NCI-H69 (cell line): ENCODE measurements around the gene ASB8.

Source experiments
- DNase-seq: peaks from one replicate; lab custom pipeline; 2025; lab: John Stamatoyannopoulos, UW

The ASB8 gene, protein sequence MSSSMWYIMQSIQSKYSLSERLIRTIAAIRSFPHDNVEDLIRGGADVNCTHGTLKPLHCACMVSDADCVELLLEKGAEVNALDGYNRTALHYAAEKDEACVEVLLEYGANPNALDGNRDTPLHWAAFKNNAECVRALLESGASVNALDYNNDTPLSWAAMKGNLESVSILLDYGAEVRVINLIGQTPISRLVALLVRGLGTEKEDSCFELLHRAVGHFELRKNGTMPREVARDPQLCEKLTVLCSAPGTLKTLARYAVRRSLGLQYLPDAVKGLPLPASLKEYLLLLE

DNA sequence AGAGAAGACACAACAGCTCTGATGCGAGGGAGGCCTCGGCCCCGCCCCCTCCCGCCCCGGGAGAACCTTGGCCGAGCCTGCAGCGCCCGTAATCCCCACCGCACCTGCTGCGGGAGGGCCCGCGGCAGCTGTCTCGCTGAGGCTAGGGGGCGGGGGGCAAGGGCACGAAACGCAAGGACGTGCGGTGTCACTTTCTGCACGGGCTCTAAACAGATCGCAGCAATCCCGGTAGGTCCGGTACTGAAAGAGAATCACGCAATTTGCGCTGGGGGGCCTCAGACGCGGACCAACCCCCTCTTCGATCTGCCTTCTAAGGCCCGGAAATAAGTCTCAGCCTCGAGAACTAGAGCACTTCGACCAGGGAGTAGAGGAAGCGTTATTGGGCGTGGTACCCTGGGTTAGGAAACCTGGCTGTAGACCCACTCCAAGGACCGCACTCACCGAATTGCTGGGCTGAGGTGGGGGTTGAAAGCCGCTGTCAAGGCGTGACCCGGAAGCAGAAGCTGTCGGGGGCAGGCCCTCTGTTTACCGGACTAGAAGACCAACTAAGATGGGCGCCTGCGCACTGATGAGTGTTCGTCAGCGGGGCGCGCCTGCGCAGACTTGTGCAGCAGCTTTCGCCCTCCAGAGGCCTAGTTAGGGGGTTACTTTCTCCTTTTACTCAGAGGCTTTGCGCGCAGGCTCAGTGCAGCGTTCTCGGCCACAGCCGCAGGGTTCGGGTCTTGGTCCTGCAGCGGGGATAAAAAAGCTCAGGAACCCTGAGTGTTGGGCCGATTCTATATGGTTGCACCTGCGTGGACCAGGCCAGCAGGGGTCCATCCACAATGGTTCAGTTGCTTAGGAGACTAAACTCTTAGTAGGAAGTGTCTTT, at the start of gene ASB8:
ASB8 (minus strand) TSS at position 498 of the 871 bp plus-strand sequence. CDS start 4,019 bp downstream, outside the sequence.
- peak; percentile 99 for DNase-seq

DNA sequence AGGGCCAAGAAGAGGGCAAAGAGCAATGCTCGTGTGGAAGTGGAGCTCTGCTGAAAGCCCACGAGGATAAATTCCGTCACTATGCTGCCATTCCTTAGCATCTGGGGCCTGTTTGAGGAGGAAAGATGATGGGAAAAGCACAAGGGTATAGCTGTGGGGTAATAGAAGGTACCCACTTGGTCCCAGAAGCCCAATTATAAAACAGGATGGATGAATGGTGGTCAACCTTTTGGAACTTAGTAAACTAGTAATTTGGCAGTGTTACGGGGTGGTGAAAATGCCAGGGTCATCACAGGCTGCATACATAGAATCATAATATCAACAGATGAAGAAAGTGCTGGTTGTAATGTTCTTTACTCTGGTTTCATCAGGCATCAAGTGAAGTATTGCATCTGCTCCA, 45.9 kb upstream of the ASB8 start, which contains the start of gene OR10AD1:
OR10AD1 (minus strand) TSS at position 101 of the 400 bp plus-strand sequence; CDS start at position 101, 0 bp downstream.
- DNase-seq: no peak

DNA sequence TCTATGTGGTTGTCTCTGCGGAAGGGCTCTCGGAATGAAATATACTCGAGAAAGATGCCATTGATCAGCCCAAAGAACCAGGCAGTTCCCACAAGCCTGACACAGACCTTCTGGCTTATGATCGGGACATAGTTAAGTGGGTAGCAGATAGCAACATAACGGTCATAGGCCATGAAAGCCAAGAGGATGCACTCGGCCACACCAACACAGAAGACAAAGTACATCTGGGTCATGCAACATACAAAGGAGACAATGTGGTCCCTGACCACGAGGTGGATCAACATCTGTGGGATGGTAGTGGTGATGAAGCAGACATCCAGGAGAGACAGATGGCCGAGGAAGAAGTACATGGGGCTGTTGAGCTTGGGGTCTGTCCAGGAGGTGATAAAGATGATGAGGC, 45.5 kb upstream of the ASB8 start:
- no peak for DNase-seq

DNA sequence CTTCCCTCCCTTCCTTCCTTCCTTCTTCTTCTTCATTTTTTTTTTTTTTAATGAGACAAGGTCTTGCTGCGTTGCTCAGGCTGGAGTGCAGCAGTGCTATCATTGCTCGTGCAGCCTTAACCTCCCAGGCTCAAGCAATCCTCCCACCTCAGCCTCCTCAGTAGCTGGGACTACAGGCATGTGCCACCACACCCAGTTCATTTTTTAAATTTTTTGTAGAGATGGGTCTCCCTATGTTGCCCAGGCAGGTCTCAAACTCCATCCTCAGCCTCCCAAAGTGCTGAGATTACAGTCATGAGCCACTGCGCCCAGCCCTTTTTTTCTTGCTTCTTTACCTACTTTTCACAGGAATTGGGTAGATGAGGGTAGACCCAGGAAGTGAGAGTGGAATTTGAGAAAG, 44.2 kb upstream of the ASB8 start:
- no peak for DNase-seq

DNA sequence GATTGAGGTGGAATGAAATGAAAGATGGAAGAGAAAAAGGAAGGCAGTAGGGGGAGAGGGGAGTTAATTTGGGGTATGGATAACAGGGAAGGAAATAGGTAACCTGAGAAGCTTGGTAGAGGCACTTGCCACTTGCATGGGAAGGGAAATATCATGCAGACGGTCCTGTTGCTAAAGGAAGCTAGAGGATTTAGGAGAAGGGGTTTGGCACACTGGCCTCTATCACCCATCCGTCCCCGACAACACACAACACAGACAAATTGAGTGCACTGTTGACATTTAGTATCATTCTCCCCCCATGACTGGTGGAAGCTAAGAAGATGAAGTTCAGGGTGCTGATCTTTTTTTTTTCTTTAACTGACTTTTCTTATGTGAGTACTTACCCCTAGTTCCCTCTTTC, 43.8 kb upstream of the ASB8 start:
- DNase-seq: no peak

DNA sequence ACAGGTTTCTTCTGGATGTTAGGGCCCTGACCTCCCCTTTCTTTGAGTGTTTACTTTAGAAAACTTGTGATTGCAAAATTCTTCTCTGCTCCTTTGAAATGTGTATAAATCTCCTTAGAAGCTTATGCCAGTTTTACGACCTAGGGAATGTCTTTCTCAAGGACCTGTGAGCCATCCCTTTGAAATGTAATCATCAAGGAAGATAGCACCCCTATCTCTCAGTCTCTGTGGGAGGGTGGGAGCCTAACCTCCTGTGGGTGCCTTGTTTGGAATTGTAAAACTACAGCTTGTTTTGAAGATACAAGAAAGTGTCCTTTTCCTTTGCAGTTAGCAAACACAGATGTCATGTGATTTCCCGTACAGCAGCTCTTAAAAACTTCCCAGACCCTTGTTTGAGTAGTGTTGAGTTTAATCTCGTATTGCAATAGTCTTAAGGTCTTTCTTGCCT, 42.5 kb upstream of the ASB8 start:
- no peak for DNase-seq

DNA sequence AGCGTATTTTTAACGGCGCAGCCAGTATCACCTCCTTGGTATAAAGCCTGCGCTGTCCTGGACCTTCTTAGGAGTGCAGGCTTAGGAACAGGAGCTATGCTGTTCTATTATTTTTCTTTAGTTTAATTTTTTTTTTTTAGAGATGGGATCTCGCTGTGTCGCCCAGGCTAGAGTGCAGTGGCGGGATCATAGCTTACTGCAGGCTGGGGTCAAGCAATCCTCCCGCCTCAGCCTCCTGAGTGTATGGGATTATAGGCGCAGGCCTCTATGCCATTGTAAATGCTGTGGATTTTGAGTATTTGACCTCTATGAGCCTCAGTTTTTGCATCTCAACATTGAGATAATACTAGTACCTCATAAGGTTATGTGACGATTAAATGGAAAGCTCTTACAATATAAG, 41.7 kb upstream of the ASB8 start:
- DNase-seq: no peak

DNA sequence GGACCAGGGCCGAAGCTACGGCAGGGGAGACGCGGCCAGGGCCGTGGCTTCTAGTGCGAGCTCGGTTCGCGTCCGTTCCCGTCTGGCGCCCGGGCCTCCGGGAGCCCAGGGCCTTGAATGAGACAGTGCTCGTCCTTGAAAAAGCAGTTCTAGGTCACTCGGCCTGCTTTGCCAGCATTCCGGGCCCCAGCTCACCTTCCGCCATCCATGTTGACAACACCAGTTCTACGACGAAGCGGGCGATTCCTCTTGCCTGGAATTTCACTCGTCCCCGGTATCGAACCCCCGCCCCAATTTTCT, 41.3 kb upstream of the ASB8 start:
- peak; percentile 15 for DNase-seq

DNA sequence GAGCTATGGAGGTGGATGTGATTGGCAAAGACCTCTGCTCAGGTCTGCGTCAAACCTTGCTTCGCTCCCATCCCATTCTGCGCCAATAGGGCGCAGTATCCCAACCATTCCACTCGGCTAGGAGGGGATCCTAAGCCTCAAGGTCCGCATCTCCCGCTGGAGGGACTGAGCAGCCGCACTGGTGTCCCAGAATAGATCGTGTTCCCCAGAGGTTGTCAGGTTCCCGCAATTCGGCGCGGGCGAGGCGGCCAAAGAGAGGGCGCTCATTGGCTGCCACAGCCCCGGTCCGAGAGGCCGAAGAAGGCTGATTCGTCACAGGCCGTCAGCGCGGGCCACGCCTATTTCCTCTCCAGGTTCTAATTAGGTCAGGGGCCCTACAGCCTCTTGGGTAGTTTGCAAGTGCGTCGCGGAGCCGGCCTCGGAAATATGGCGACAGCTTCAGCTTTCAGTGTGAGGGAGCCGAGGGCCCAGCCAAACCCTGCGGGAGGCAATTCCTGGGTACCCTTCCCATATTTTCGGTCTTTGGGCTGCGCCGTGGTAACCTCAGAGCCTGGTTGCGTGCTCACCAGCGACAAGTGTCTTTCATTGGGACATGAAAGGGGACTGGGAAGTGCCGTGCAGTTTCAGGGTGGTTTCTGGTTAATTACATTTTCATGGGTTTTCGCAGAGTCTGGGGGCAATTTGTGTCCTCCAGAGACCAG, 40.8 kb upstream of the ASB8 start:
- peak; percentile 93 for DNase-seq

DNA sequence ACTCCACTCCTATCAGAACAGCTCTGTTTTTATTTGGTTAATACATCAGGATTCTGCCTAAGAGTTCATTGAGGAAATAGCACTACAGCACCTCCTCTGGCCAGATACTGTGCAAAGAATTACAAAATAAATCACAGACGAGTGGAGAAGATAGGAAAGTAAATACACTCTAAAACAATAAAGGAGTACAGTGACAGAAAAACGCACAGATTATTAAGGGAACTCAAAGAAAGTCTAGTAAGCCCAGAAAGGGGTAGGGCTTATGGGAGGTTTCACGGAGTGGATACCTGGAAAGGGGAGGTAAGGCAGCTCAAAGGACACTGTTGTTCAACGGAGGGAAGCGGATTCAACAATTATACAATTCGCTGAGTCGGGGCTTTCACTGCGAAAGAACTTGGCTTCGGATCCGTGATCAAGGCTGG, 40.2 kb upstream of the ASB8 start:
- peak; percentile 57 for DNase-seq

DNA sequence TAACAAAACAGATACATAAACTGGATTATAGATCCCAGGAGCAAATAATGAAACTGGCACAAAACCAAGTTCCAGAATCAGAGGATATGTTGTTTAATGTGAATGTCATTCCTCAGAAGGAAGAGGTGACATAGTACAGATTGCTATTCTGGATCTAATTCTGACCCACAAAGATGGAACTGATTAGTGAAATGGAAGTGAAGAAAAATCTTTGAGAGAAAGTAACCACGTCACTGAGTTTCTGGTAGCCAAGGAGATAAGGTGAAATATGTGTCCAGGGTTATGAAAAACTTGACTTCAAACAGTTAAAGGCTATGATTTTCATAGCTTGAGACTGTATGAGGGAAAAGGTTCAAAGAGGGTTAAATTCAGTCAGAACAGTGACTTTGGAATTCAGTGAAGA, 37.5 kb upstream of the ASB8 start:
- DNase-seq: no peak

DNA sequence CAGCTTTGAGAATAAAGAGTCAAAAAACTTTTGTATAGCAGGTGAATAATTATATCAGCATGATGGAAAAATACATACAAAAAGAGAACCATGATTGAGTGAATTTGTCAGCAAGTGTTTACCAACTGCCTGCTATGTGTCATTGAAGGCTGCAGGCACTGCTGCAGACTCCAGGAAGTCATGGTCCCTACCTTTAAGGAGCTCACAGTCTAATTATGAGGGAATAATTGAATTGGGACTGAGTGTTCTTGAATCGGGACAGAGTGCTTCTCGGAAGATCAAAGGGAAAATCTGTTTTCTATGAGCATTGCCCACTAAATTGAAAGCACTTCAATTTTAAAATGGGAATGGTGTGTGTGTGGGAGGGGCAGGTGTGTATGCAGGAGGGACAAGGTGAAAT, 36.3 kb upstream of the ASB8 start:
- DNase-seq: no peak

DNA sequence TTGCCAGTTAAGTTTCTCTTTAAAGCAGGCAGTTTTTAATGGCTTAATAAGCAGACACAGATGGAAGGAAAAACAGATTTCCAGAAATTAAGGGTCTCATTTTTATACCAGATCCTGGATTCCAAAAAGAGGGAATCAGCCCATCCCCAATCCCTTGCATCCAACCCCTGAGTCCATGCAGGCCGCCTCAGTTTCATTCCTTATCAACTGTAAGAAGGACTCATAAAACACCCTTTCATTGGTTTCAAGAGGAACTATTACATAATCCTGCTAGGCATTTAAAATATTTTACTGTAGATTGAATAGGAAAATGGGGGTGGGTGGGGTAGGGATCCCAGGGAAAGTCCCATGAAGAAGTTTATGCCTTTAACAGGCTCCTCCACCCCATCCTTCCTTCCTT, 35.5 kb upstream of the ASB8 start:
- no peak for DNase-seq

DNA sequence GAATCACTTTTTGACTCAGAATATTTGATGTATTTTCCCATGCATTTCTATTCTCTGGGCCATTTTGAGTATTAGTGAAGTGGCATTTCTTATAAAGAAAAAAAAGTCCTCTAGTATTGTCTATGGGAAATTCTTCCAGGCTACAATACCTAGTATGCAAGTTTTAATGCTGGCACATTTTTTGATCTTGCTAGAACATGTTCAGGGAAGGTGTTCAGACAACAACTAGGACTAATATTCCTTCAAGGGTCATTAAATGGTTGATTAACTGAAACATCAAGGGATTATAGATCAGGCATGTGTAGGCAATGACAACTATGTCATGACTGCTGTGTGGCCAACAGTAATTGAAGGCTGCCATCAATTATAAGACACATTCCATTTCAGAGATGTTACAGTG, 33.8 kb upstream of the ASB8 start:
- DNase-seq: no peak

DNA sequence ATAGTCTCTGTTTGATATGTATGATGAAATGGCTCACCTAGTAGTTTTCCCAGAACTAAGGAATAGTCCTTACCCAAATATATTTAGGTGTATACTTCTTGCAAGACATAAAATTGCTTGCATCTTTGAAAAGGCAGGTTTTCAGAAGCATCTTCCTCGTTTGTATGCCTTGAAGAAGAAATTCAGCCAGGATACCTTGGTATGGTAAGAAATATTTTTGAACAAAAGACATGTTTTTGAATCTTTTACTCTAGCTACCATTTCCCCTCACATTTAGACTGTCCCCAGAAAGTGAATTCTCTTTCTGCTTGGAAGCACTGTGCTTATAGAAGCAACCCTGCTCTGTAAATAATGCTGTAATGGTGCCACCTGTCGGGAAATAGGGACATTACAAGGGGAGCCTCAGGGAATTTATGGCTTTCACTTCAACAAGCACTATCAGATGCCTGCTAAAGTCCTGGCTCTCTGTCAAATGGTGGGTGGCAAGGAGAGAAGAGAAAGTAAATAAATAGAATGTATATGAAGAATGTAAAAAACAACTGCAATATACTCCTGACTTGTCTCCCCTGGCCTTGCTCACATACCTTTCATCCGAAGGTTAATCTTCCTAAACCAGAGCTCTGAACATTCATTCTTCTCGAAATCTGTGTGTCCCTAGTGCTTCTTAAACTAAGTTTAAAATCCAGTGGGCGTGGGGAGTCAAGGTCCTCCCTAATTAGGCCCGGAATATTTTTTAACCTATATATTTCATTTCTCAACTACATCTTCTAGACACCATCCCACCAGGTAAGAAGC, 32.2 kb upstream of the ASB8 start:
- DNase-seq: peak; percentile 61

DNA sequence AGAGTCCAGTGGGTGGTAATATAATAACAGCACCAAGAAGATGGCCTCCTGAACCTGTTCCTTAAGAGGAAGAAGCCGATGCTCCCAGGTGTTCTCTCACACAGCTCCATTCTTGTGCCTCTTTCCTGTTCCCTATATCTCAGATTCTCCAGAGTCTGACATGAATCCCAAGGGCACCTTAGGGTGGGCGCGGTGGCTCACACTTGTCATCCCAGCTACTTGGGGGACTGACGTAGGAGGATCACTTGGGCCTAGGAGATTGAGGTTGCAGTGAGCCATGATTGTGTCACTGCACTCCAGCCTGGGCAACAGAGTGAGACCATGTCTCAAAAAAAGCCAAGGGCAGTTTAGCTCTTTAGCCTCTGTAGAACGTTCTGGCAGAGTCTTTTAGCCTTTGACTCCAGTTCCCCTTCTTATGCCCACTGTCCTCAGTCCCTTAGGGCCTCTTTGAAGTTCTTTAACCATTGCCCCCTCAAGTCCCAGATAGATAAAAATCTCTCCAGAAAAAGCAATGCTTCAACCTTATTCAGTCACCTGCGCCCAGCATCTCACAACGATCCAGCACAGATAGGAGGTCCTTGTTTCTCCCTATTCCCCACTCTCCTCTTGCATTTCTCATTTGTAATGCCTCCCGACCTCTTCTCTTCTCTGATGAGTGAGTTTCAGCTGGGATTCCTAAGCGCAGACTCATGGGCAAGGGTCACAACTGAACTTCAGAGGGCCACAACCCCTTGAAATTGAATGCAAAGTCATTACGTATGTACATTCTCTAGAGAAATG, 30.8 kb upstream of the ASB8 start:
- DNase-seq: no peak

DNA sequence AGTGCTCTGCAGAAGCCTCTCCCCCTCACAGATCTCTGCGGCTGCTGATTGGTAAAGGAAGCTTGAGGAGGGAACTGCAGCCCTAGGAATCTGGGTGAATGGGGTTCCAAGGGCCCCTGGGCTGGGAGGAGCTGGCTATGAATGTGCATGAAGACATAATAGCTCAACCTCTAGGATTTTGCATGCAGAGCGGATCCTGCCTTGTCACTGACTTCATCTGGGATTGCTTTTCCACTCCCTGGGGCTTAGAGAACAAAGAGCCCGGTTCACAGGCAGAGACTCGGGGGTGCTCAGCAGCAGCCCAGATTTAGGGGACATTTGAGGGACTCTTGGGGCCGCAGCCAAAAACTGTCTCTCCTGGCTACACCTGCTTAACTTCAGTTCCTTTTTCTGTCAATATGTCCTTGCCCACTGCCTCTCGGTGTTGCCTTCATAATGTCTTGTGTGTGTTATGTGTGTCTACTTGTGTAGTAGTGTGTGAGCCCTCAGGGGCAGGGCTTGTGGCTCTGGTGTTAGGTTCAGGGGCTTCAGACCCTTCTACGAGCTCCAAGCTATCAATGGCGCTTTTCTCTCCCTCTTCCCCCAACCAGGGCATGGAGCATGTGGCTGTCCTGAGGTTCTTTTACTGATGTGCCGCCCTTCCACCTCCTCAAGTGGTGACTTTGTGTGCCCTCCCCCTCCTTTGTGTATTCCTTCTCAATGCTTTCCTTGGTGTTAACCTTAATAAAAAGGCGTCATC, 28.0 kb upstream of the ASB8 start:
- DNase-seq: peak; percentile 13

DNA sequence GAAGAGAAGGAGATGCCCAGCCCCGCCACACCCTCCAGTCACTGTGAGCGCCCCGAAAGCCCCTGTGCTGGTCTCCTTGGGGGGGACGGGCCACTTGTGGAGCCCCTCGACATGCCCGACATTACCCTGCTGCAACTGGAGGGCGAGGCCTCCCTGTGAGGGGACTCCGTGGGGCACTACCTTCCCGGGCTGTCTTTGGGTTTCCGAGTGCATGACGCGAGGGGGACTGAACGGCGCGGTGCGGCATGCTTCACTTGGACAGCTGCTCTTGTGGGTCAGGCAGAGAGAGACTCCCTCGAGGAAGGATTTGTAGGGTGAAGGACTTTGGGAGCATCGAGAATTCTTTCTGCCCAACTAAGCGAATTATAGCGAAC, 27.2 kb upstream of the ASB8 start:
- DNase-seq: no peak

DNA sequence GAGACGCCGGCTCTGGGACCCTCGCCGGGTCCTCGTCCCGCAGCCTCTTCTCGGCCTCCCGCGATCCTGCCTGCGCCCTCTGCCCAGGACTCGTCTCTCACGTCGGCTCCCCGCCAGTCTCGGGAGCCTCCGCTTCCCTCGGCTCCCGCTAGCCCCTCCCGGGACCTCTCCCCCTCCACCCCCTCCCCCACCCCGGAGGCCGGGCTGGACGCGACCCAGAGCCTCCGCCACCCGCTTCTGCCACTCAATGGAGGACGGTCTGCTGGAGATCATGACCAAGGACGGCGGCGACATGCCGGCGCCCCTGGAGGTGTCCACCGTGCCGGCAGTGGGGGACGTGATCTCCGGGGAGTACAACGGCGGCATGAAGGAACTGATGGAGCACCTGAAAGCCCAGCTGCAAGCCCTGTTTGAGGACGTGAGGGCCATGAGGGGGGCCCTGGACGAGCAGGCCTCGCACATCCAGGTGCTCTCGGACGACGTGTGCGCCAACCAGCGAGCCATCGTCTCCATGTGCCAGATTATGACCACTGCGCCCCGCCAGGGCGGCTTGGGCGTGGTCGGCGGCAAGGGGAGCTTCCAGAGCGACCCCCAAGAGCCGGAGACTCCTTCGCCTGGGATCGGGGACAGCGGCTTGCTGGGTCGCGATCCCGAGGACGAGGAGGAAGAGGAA, 26.7 kb upstream of the ASB8 start:
- no peak for DNase-seq
